CD14-positive monocyte (primary cell): Measurements from ENCODE around the gene FOXE1. TPM values are rescaled to one million over a fixed set of nuclear protein-coding genes. Genes with fewer than 3 reads are reported as not detected.
A peak's percentile ranks its signal among the peaks of the same experiment; 100 is the strongest.

ENCODE experiments used
- DNase-seq, 3 donors: peaks; one replicate each; pipeline ENCODE4 v3.0.0-alpha.2; 2011 to 2022
- H2AFZ ChIP-seq: 2 replicates; pipeline ENCODE4 v1.6.0; 2012; ENCODE audit warnings: mild to moderate bottlenecking, low read depth, low read length, inconsistent platforms; ENCODE audit not compliant: insufficient read depth, poor library complexity, severe bottlenecking
- H3K27ac ChIP-seq, 2 donors: 1 replicate in 1 of 2; 2 replicates in 1 of 2; pipeline ENCODE4 v1.5.1; 2012 to 2013; ENCODE audit warnings: low read length in 2 of 2, control low read depth in 1 of 2, inconsistent platforms in 1 of 2, low read depth in 1 of 2, mild to moderate bottlenecking in 1 of 2
- H3K27me3 ChIP-seq, 2 donors: one replicate each; pipeline versions ENCODE4 v1.6.0 to v1.6.1; 2011 to 2013; ENCODE audit warnings: low read length in 2 of 2; ENCODE audit not compliant: control insufficient read depth in 2 of 2, insufficient read depth in 2 of 2
- H3K36me3 ChIP-seq, 2 donors: replicated peaks in 1 of 2; 1 replicate in 1 of 2; 2 replicates in 1 of 2; pipeline versions ENCODE4 v1.5.1 to v1.6.1; 2012 to 2013; ENCODE audit warnings: low read length in 2 of 2, control low read depth in 1 of 2, inconsistent platforms in 1 of 2, mild to moderate bottlenecking in 1 of 2; ENCODE audit not compliant: insufficient read depth in 2 of 2, control insufficient read depth in 1 of 2
- H3K4me1 ChIP-seq, 2 donors: 1 replicate in 1 of 2; 2 replicates in 1 of 2; pipeline versions ENCODE4 v1.5.1 to v1.6.1; 2012 to 2013; ENCODE audit warnings: low read length in 2 of 2, control low read depth in 1 of 2, inconsistent platforms in 1 of 2, mild to moderate bottlenecking in 1 of 2, moderate library complexity in 1 of 2; ENCODE audit not compliant: insufficient read depth in 2 of 2, control insufficient read depth in 1 of 2
- H3K4me2 ChIP-seq: replicated peaks from 2 replicates; pipeline ENCODE3; 2012; ENCODE audit warnings: low read length, moderate library complexity, mild to moderate bottlenecking; ENCODE audit not compliant: poor library complexity, severe bottlenecking; ENCODE audit errors: extremely low read depth
- H3K4me3 ChIP-seq, 3 experiments: fragments of 200-600 bp in 1 of 3; sonication (generic) in 1 of 3; replicated peaks in 1 of 3; 1 replicate in 2 of 3; 2 replicates in 1 of 3; pipeline ENCODE4 v1.5.1; 2011 to 2013; ENCODE audit warnings: low read length in 3 of 3, mild to moderate bottlenecking in 3 of 3, control low read depth in 2 of 3, low read depth in 2 of 3, inconsistent platforms in 1 of 3, moderate library complexity in 1 of 3
- H3K79me2 ChIP-seq: 2 replicates; pipeline ENCODE4 v1.6.0; 2012; ENCODE audit warnings: mild to moderate bottlenecking, control low read depth, inconsistent platforms, low read length, moderate library complexity; ENCODE audit not compliant: insufficient read depth
- H3K9ac ChIP-seq: 2 replicates; pipeline ENCODE4 v1.6.0; 2017; ENCODE audit warnings: low read length, mild to moderate bottlenecking; ENCODE audit not compliant: insufficient read depth, poor library complexity, severe bottlenecking
- H3K9me3 ChIP-seq, 2 donors: replicated peaks in 1 of 2; 1 replicate in 1 of 2; 2 replicates in 1 of 2; pipeline versions ENCODE4 v1.5.1 to v1.6.1; 2012 to 2013; ENCODE audit warnings: low read length in 2 of 2, control low read depth in 1 of 2; ENCODE audit not compliant: control insufficient read depth in 1 of 2, insufficient read depth in 1 of 2
- H4K20me1 ChIP-seq: 2 replicates; pipeline ENCODE4 v1.6.0; 2012; ENCODE audit warnings: mild to moderate bottlenecking, low read length, control low read depth, moderate library complexity; ENCODE audit not compliant: insufficient read depth
- H3K27ac Mint-ChIP-seq, 7 donors: one replicate each; pipeline ENCODE4 v1.8.0; 2020; ENCODE audit warnings: mild to moderate bottlenecking in 7 of 7, mixed read lengths in 7 of 7, moderate library complexity in 6 of 7, inconsistent platforms in 2 of 7
- H3K27me3 Mint-ChIP-seq, 3 donors: one replicate each; pipeline ENCODE4 v1.8.0; 2021 to 2022; ENCODE audit warnings: low read depth in 3 of 3, mild to moderate bottlenecking in 3 of 3, mixed read lengths in 3 of 3, moderate library complexity in 3 of 3, inconsistent platforms in 1 of 3
- H3K36me3 Mint-ChIP-seq, 2 donors: one replicate each; pipeline ENCODE4 v1.8.0; 2020; ENCODE audit warnings: mixed read lengths in 2 of 2, inconsistent platforms in 1 of 2, mild to moderate bottlenecking in 1 of 2
- H3K4me1 Mint-ChIP-seq: one replicate; pipeline ENCODE4 v1.8.0; 2020; ENCODE audit warnings: mild to moderate bottlenecking, mixed read lengths
- H3K4me3 Mint-ChIP-seq, 2 donors: one replicate each; pipeline ENCODE4 v1.8.0; 2020; ENCODE audit warnings: mild to moderate bottlenecking in 2 of 2, mixed read lengths in 2 of 2, moderate library complexity in 1 of 2
- H3K9me3 Mint-ChIP-seq, 7 donors: one replicate each; pipeline ENCODE4 v1.8.0; 2020 to 2022; ENCODE audit warnings: mixed read lengths in 7 of 7, mild to moderate bottlenecking in 6 of 7, moderate library complexity in 6 of 7, inconsistent platforms in 2 of 7
- WGBS: methylation state at CpG from one replicate; pipeline ENCODE4 v1.1.5; 2013; ENCODE audit warnings: missing lambda C conversion rate; ENCODE audit not compliant: insufficient coverage; 5-methylcytosine and 5-hydroxymethylcytosine counted together
- intact Hi-C, 2 donors: fragments of 100-400 bp; cut with micrococcal nuclease; formaldehyde crosslinking; loops; one replicate each; pipeline versions ENCODE4 v1.15.0 to v1.15.1; 2023
- polyA plus RNA-seq, 3 donors: library from polyadenylated mRNA; depleted of rRNA in 1 of 3; unstranded in 2 of 3; stranded (reverse) in 1 of 3; fragments of 300-500 nt in 2 of 3; fragments of >200 nt in 1 of 3; fragmentation: Illumina TruSeq in 2 of 3; gene quantifications; 1 replicate in 2 of 3; 2 replicates in 1 of 3; pipeline ENCODE4 v1.2.3, GENCODE V29; 2012 to 2021
- TF ChIP-seq, protein P1 (sequence below): fragments of 200-600 bp; IDR thresholded peaks from one replicate; pipeline ENCODE4 v1.8.0; 2022; ENCODE audit warnings: antibody characterized with exemption, mild to moderate bottlenecking

FOXE1 gene
- polyA plus RNA-seq, 3 donors = 0.01 TPM; not detected in 2

DNA sequence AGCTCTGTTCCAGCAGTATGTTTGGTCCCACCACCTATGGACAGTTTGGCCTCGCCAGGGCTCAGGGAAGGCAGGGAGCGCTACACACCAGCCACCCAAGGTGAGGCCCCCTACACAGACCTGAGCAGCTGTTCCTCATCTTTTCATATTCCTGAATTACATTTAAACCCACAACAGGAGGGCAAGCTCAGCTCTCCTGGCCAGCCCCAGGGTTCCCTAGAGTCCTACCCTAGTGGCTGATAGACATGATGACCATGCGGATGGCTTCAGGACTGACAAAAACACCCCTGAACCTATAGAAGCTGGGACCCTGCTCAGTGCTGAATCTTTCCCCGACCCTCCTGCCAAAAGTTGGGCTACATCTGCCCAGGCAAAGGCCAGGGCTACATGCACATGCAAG, 6.7 kb upstream of the FOXE1 start:
- intact Hi-C loops = no loop called here

DNA sequence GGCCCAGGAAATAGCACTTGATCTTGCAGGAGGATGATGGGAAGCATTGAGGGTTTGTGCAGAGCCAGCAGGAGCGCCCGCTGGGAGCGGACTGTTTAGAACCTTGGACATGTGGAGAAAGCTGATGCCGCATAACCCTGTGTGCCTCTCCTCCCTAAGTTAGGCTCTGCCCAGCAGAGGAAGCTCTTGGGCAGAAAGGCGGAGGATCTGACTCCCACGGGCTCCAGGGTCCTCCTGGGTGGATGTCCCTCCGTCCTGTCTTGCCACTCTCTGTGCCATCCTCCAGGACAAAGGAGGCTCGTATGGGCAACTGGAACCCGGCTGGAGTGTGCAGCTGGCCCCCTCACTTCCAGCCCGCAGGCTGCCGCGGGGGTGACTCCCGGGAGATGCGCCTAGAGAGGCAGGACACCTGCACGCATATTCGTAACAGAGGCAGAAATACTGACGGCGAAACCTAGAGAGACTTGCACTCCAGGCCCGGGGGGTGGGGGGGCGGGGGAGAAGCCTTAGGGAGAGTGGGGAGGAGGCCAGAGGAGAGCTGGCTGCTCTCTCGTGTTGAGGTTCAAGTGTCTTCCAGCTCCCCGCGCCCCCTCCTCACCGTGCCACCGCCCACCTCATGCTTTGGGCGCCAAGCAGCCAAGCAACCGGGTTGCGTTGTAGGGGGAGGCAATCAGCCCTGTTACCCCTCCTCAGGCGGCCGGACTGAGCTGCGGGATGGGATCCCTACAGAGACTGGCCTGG, 5.4 kb upstream of the FOXE1 start:
- H3K27me3 ChIP-seq = peaks cover 81 to 98% of the 10 kb centered on the region in 2 donors
- H3K9me3 ChIP-seq = peaks cover 0 to 54% of the 10 kb centered on the region in 2 donors
- no peaks in the 10 kb centered on the region for H3K36me3 ChIP-seq
- H4K20me1 ChIP-seq = no peaks in the 10 kb centered on the region
- no peak overlapping the region for H3K27ac ChIP-seq
- peaks cover 0 to 43% (median 18%) of the 10 kb centered on the region in 7 donors for H3K9me3 Mint-ChIP-seq
- H3K4me3 Mint-ChIP-seq = peak overlapping the region in 1 of 2 donors; percentile 91
- no peak overlapping the region for H3K27ac Mint-ChIP-seq
- peaks cover 16 to 22% of the 10 kb centered on the region in 2 donors for H3K4me1 ChIP-seq
- no peak overlapping the region for H3K9ac ChIP-seq
- H3K4me1 Mint-ChIP-seq = peaks cover 25% of the 10 kb centered on the region
- peak overlapping the region; percentile 91 for H3K4me2 ChIP-seq
- peak overlapping the region; percentile 85 for H2AFZ ChIP-seq
- H3K27me3 Mint-ChIP-seq = peaks cover 88 to 92% (median 92%) of the 10 kb centered on the region in 3 donors
- H3K36me3 Mint-ChIP-seq = peaks cover 0 to 11% of the 10 kb centered on the region in 2 donors
- H3K79me2 ChIP-seq = no peaks in the 10 kb centered on the region
- peak in 1 of 3 donors; percentile 2 for DNase-seq
- H3K4me3 ChIP-seq = no peak overlapping the region
- WGBS = 11% methylated on average over 21 of the region's 31 CpGs
- intact Hi-C loops = no loop called here
- TF ChIP-seq, protein P1, sequence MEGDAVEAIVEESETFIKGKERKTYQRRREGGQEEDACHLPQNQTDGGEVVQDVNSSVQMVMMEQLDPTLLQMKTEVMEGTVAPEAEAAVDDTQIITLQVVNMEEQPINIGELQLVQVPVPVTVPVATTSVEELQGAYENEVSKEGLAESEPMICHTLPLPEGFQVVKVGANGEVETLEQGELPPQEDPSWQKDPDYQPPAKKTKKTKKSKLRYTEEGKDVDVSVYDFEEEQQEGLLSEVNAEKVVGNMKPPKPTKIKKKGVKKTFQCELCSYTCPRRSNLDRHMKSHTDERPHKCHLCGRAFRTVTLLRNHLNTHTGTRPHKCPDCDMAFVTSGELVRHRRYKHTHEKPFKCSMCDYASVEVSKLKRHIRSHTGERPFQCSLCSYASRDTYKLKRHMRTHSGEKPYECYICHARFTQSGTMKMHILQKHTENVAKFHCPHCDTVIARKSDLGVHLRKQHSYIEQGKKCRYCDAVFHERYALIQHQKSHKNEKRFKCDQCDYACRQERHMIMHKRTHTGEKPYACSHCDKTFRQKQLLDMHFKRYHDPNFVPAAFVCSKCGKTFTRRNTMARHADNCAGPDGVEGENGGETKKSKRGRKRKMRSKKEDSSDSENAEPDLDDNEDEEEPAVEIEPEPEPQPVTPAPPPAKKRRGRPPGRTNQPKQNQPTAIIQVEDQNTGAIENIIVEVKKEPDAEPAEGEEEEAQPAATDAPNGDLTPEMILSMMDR = no peak

More for the DNA sequence above, 6.7 kb upstream of the FOXE1 start:
- Histone ChIP-seq H3K4me1 (peaks cover 16% of the 10 kb centered on the region in 2 donors), H3K4me2 (no peak overlapping the region), H3K79me2 (no peaks in the 10 kb centered on the region), H3K4me3 (no peak overlapping the region), H2AFZ (no peak overlapping the region), H3K27me3 (peaks cover 79 to 97% of the 10 kb centered on the region in 2 donors), H3K36me3 (no peaks in the 10 kb centered on the region), H4K20me1 (no peaks in the 10 kb centered on the region), H3K9ac (no peak overlapping the region), H3K9me3 (peaks cover 0 to 42% of the 10 kb centered on the region in 2 donors), H3K27ac (no peak overlapping the region)
- DNase-seq = no peak
- H3K9me3 Mint-ChIP-seq = peaks cover 0 to 34% (median 21%) of the 10 kb centered on the region in 7 donors
- no peak overlapping the region for H3K27ac Mint-ChIP-seq
- TF ChIP-seq, protein P1 = no peak
- H3K27me3 Mint-ChIP-seq = peaks cover 85 to 90% (median 89%) of the 10 kb centered on the region in 3 donors
- H3K4me1 Mint-ChIP-seq = peaks cover 18% of the 10 kb centered on the region
- H3K36me3 Mint-ChIP-seq = peaks cover 0 to 11% of the 10 kb centered on the region in 2 donors
- peak overlapping the region in 1 of 2 donors; percentile 91 for H3K4me3 Mint-ChIP-seq
- WGBS = 62% methylated on average over 4 of the region's 4 CpGs
